H1 (cell line): ENCODE results near the gene RSU1.

Experiments
- BRCA1 ChIP-seq: IDR thresholded peaks from 2 replicates; pipeline ENCODE4 v1.6.1; 2012; ENCODE audit warnings: low read depth, low read length, improper control_type of control experiment
- POLR2AphosphoS5 ChIP-seq: IDR thresholded peaks from 2 replicates; pipeline ENCODE4 v1.6.1; 2011; ENCODE audit warnings: low read depth, low read length
- TAF1 ChIP-seq: IDR thresholded peaks from 2 replicates; pipeline ENCODE4 v1.6.1; 2011; ENCODE audit warnings: mild to moderate bottlenecking, low read depth, low read length

GRCh38 chr10:16566202-16566805 lies 250.9 kb downstream of the RSU1 start:
- no peak for TF ChIP-seq POLR2AphosphoS5
- no peak for TF ChIP-seq TAF1
- TF ChIP-seq BRCA1: no peak
